ENCODE measurements around the gene CMIP.

DNA sequence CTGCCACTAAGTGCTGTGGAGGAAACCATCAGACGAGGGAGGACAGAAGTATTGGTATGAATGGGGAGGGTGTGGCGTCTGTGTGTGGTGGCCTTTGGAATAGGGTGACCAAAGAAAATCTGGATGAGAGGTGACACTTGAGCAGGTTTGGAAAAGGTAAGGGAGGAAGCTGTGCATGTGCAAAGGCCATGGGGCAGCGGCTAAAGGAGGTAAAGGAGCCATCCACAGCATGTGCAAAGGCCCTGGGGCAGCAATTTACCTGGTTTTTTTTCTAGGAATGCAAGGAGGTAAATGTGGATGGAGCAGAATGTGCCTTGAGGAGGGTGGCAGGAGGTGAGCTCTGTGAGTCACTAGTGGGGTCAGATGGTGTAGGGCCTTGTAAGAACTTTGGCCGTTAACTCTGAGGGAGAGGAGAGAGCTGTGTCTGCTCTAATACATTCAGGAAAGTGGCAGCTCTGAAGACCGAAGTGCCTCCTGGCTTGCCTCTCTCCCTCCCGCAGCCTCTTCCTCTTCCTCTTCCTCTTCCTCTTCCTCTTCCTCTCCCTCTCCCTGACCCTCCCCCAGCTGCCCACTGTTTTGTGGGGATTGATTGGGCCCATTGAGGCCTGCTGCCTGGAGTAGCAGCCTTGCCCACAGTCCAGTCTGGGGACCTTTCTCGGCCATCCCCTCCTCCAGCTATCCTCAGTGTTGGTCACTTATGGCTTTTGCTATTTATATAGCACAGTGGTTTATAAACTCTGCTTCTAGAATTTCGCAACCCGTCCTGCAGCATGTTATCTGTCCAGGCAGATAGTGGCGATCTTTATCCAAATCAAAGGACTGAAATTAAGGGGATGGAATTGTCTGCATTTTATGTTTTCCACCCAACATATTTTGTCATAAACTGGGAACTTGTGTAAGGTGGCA is 38.7 kb downstream of the CMIP start:
- TF ChIP-seq, protein P1, sequence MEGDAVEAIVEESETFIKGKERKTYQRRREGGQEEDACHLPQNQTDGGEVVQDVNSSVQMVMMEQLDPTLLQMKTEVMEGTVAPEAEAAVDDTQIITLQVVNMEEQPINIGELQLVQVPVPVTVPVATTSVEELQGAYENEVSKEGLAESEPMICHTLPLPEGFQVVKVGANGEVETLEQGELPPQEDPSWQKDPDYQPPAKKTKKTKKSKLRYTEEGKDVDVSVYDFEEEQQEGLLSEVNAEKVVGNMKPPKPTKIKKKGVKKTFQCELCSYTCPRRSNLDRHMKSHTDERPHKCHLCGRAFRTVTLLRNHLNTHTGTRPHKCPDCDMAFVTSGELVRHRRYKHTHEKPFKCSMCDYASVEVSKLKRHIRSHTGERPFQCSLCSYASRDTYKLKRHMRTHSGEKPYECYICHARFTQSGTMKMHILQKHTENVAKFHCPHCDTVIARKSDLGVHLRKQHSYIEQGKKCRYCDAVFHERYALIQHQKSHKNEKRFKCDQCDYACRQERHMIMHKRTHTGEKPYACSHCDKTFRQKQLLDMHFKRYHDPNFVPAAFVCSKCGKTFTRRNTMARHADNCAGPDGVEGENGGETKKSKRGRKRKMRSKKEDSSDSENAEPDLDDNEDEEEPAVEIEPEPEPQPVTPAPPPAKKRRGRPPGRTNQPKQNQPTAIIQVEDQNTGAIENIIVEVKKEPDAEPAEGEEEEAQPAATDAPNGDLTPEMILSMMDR (IDR thresholded peaks at IDR 0.05) = no peak
- TF ChIP-seq POLR2A (IDR thresholded peaks at IDR 0.05) = no peak

Data from Peyer's patch (tissue), 4 donors.